SKM-1 treated with dmso at 0.1 percent for 144 hours (cell line): Measurements from ENCODE around the gene RETREG2.
A peak's percentile ranks its signal among the peaks of the same experiment; 100 is the strongest.
"Not testable (repeated sequence)": the region's sequence is repeated elsewhere in the genome, so short reads cannot be mapped to it uniquely, and the experiment has no call there.

ENCODE experiments used
- DNase-seq: peaks from one replicate; lab custom pipeline; 2025; ENCODE audit not compliant: unreplicated experiment; lab: John Stamatoyannopoulos, UW

The RETREG2 gene

GRCh38 chr2:219186754-219187456 is 8.8 kb downstream of the RETREG2 start:
- no peak for DNase-seq

- no peak for DNase-seq
Measured at GRCh38 chr2:219197388-219197787, 19.3 kb downstream of the RETREG2 start.

- DNase-seq: no peak
Measured at GRCh38 chr2:219198974-219199373, 20.9 kb downstream of the RETREG2 start.

GRCh38 chr2:219199470-219200211 is 21.6 kb downstream of the RETREG2 start:
- DNase-seq: no peak

- DNase-seq: not testable (repeated sequence)
Measured at GRCh38 chr2:219200502-219201326, 22.6 kb downstream of the RETREG2 start.

GRCh38 chr2:219201331-219201730 is 23.3 kb downstream of the RETREG2 start:
- DNase-seq: not testable (repeated sequence)

GRCh38 chr2:219204425-219205164 is 26.5 kb downstream of the RETREG2 start:
- DNase-seq: no peak

- no peak for DNase-seq
Measured at GRCh38 chr2:219205165-219205538, 27.1 kb downstream of the RETREG2 start.

- no peak for DNase-seq
Measured at GRCh38 chr2:219205981-219206327, 27.9 kb downstream of the RETREG2 start.

GRCh38 chr2:219206328-219207133 is 28.5 kb downstream of the RETREG2 start, which contains the start of gene ZFAND2B:
Gene ZFAND2B (plus strand): TSS chr2:219206782. CDS start chr2:219206988, 206 bp downstream.
- DNase-seq: peak; percentile 88

- no peak for DNase-seq
Measured at GRCh38 chr2:219207134-219207883, 29.2 kb downstream of the RETREG2 start.

- no peak for DNase-seq
Measured at GRCh38 chr2:219207884-219208740, 30.0 kb downstream of the RETREG2 start.

GRCh38 chr2:219209236-219210195 is 31.4 kb downstream of the RETREG2 start:
- DNase-seq: no peak

- no peak for DNase-seq
Measured at GRCh38 chr2:219210196-219210885, 32.3 kb downstream of the RETREG2 start.

- DNase-seq: no peak
Measured at GRCh38 chr2:219210886-219211362, 32.8 kb downstream of the RETREG2 start.

GRCh38 chr2:219213026-219213415 is 34.9 kb downstream of the RETREG2 start:
- DNase-seq: no peak
